GM23338 (cell line): ENCODE data around the gene SLC43A3. TPM values are rescaled to one million over a fixed set of nuclear protein-coding genes. Genes with fewer than 3 reads are reported as not detected.

Source experiments
- ATAC-seq: fragments of 200-7000 bp; cut with Tn5 transposase; 3 replicates; pipeline ENCODE4 v1.9.1; 2020
- DNase-seq: peaks from one replicate; pipeline ENCODE4 v3.0.0-alpha.2; 2015; ENCODE audit warnings: low spot score
- H2AFZ ChIP-seq: fragments of 200-600 bp; sonication (generic); 2 replicates; pipeline ENCODE4 v1.8.0; 2016; ENCODE audit warnings: antibody characterized with exemption, mild to moderate bottlenecking, moderate library complexity
- H3F3A ChIP-seq: fragments of 200-600 bp; sonication (generic); replicated peaks from 2 replicates; pipeline ENCODE4 v1.8.0; 2017; ENCODE audit warnings: antibody characterized with exemption, mixed run types, low read depth
- H3K27ac ChIP-seq: fragments of 200-600 bp; sonication (generic); 2 replicates; pipeline ENCODE4 v1.6.1; 2016; ENCODE audit warnings: low read depth
- H3K27me3 ChIP-seq: fragments of 200-600 bp; sonication (generic); 2 replicates; pipeline ENCODE4 v1.8.0; 2016; ENCODE audit warnings: mild to moderate bottlenecking, mixed run types, moderate library complexity; ENCODE audit not compliant: insufficient read depth
- H3K36me3 ChIP-seq: fragments of 200-600 bp; sonication (generic); 2 replicates; pipeline ENCODE4 v1.8.0; 2016; ENCODE audit warnings: mild to moderate bottlenecking; ENCODE audit not compliant: insufficient read depth
- H3K4me1 ChIP-seq: fragments of 200-600 bp; sonication (generic); 2 replicates; pipeline ENCODE4 v1.8.0; 2016; ENCODE audit warnings: mild to moderate bottlenecking, moderate library complexity; ENCODE audit not compliant: insufficient read depth
- H3K4me2 ChIP-seq: fragments of 200-600 bp; sonication (generic); 2 replicates; pipeline ENCODE4 v1.7.1; 2017; ENCODE audit warnings: mixed run types
- H3K4me3 ChIP-seq: fragments of 200-600 bp; sonication (generic); 2 replicates; pipeline ENCODE4 v1.6.1; 2016; ENCODE audit warnings: mixed run types
- H3K79me2 ChIP-seq: fragments of 200-600 bp; sonication (generic); replicated peaks from 2 replicates; pipeline ENCODE4 v1.8.0; 2017; ENCODE audit warnings: mild to moderate bottlenecking; ENCODE audit not compliant: insufficient read depth
- H3K9me2 ChIP-seq: fragments of 200-600 bp; sonication (generic); 2 replicates; pipeline ENCODE4 v1.8.0; 2017; ENCODE audit not compliant: insufficient read depth
- H4K20me1 ChIP-seq: fragments of 200-600 bp; sonication (generic); replicated peaks from 2 replicates; pipeline ENCODE4 v1.8.0; 2017; ENCODE audit warnings: mild to moderate bottlenecking; ENCODE audit not compliant: insufficient read depth
- H3K27ac Mint-ChIP-seq: 2 replicates; pipeline ENCODE4 v1.8.0; 2020; ENCODE audit warnings: inconsistent platforms, mild to moderate bottlenecking, moderate library complexity, mixed read lengths
- H3K27me3 Mint-ChIP-seq: 3 replicates; pipeline ENCODE4 v1.8.0; 2022; ENCODE audit warnings: low read depth, mild to moderate bottlenecking, moderate library complexity, mixed read lengths, inconsistent platforms; ENCODE audit not compliant: insufficient read depth, poor library complexity
- H3K36me3 Mint-ChIP-seq: 3 replicates; pipeline ENCODE4 v1.8.0; 2021; ENCODE audit warnings: low read depth, mild to moderate bottlenecking, inconsistent platforms, moderate library complexity, mixed read lengths
- H3K4me1 Mint-ChIP-seq: 3 replicates; pipeline ENCODE4 v1.8.0; 2020; ENCODE audit warnings: mild to moderate bottlenecking, inconsistent platforms, mixed read lengths
- H3K4me3 Mint-ChIP-seq: 3 replicates; pipeline ENCODE4 v1.8.0; 2021; ENCODE audit warnings: moderate library complexity, mild to moderate bottlenecking, inconsistent platforms, mixed read lengths
- H3K9me3 Mint-ChIP-seq: 3 replicates; pipeline ENCODE4 v1.8.0; 2020; ENCODE audit warnings: moderate library complexity, mild to moderate bottlenecking, inconsistent platforms, mixed read lengths
- CTCF ChIP-seq, 2 experiments: fragments of 200-600 bp in 1 of 2; sonication (generic) in 1 of 2; conservative IDR thresholded peaks; 2 replicates each; pipeline versions ENCODE4 v1.5.1 to v1.6.1; 2016 to 2017; ENCODE audit warnings: antibody characterized with exemption in 2 of 2, low read depth in 2 of 2, mild to moderate bottlenecking in 2 of 2, moderate library complexity in 1 of 2
- ETS1 ChIP-seq: IDR thresholded peaks from 2 replicates; pipeline ENCODE4 v1.6.1; 2016; ENCODE audit warnings: antibody characterized with exemption
- JUNB ChIP-seq: IDR thresholded peaks from one replicate; pipeline ENCODE4 v1.6.1; 2016; ENCODE audit warnings: antibody characterized with exemption; ENCODE audit not compliant: unreplicated experiment
- POLR2AphosphoS5 ChIP-seq: IDR thresholded peaks from 2 replicates; pipeline ENCODE4 v1.6.1; 2016; ENCODE audit warnings: antibody characterized with exemption, low read depth
- REST ChIP-seq: IDR thresholded peaks from one replicate; pipeline ENCODE4 v1.6.1; 2018; ENCODE audit warnings: antibody characterized with exemption; ENCODE audit not compliant: unreplicated experiment
- STAT1 ChIP-seq: IDR thresholded peaks from one replicate; pipeline ENCODE4 v1.6.1; 2016; ENCODE audit warnings: antibody characterized with exemption; ENCODE audit not compliant: unreplicated experiment
- ZNF114 ChIP-seq: fragments of 250-450 bp; sonication (Bioruptor Pico); IDR thresholded peaks from 2 replicates; pipeline ENCODE4 v1.5.0; 2020; ENCODE audit warnings: mild to moderate bottlenecking, moderate library complexity
- ZNF331 ChIP-seq: fragments of 250-450 bp; sonication (Bioruptor Pico); IDR thresholded peaks from 2 replicates; pipeline ENCODE4 v1.5.0; 2020; ENCODE audit warnings: low read depth, mild to moderate bottlenecking, moderate library complexity
- ZNF462 ChIP-seq: fragments of 250-450 bp; sonication (Bioruptor Pico); IDR thresholded peaks from 2 replicates; pipeline ENCODE4 v1.5.0; 2020; ENCODE audit warnings: mild to moderate bottlenecking, moderate library complexity
- polyA plus RNA-seq: library from polyadenylated mRNA; unstranded; fragments of >200 nt; fragmentation: Nextera tagmentation; extraction: Ambion mirVana; gene quantifications from 2 replicates; pipeline ENCODE4 v1.2.1, GENCODE V29; 2016
- total RNA-seq: library from RNA; depleted of rRNA; stranded (reverse); fragments of >200 nt; shearing (Covaris generic); gene quantifications from 2 replicates; pipeline ENCODE4 v1.2.3, GENCODE V29; 2014

SLC43A3 gene
- total and polyA plus RNA-seq, 2 experiments from 2014 or later = 14.3 to 24.8 TPM

- TF ChIP-seq CTCF (conservative IDR thresholded peaks at IDR 0.05; ENCODE audit: low read depth in 2 of 2) = no peak
Measured at GRCh38 chr11:57396744-57397143, 30.2 kb downstream of the SLC43A3 start (continued).

GRCh38 chr11:57395905-57396623, 30.9 kb downstream of the SLC43A3 start:
- DNase-seq = no peak
- Histone ChIP-seq H3K4me3 (no peak overlapping the region), H3K27me3 (no peaks in the 10 kb centered on the region), H2AFZ (no peak overlapping the region), H3K4me1 (no peaks in the 10 kb centered on the region), H3F3A (no peaks in the 10 kb centered on the region), H3K36me3 (no peaks in the 10 kb centered on the region), H4K20me1 (no peaks in the 10 kb centered on the region), H3K9me2 (peaks cover 5% of the 10 kb centered on the region), H3K27ac (no peak overlapping the region), H3K79me2 (no peaks in the 10 kb centered on the region), H3K4me2 (no peak overlapping the region)
- no peaks in the 10 kb centered on the region for H3K9me3 Mint-ChIP-seq
- no peak for ATAC-seq
- H3K27me3 Mint-ChIP-seq = no peaks in the 10 kb centered on the region
- no peak overlapping the region for H3K4me3 Mint-ChIP-seq
- H3K4me1 Mint-ChIP-seq = no peaks in the 10 kb centered on the region
- H3K36me3 Mint-ChIP-seq = no peaks in the 10 kb centered on the region
- H3K27ac Mint-ChIP-seq = no peak overlapping the region
- TF ChIP-seq ZNF331 (CRISPR knock-in tag) (no peak), ZNF462 (CRISPR knock-in tag) (no peak), REST (no peak), ZNF114 (CRISPR knock-in tag) (no peak), ETS1 (no peak), JUNB (no peak), CTCF (conservative IDR thresholded peaks at IDR 0.05; ENCODE audit: low read depth in 2 of 2) (no peak), STAT1 (no peak), POLR2AphosphoS5 (no peak)
